ENCODE results near the gene KIF26B. TPM values are rescaled to one million over a fixed set of nuclear protein-coding genes. Genes with fewer than 3 reads are reported as not detected.

The KIF26B gene
- total RNA-seq, 2 experiments from 2014 or later = not detected

GRCh38 chr1:245285168-245285567, 130.4 kb downstream of the KIF26B start:
- POLR2A ChIA-PET = interaction anchor here (0.6 kb wide), 2 partner anchors 242 to 594 kb away, joined by 4 to 5 read pairs; no protein-coding TSS in a partner anchor
- Histone ChIP-seq H3K4me3 (ENCODE audit: low read depth, low read length, poor library complexity, severe bottlenecking) (no peak overlapping the region), H3K9me3 (ENCODE audit: low read length) (no peaks in the 10 kb centered on the region), H3K27ac (ENCODE audit: low read depth, low read length, poor library complexity, severe bottlenecking) (no peak overlapping the region), H3K79me2 (ENCODE audit: insufficient read depth, low read depth, low read length) (no peaks in the 10 kb centered on the region), H3K9me2 (ENCODE audit: insufficient read depth, low read length) (no peaks in the 10 kb centered on the region), H3K4me2 (ENCODE audit: low read length) (no peak overlapping the region), H2AFZ (ENCODE audit: low read length) (no peak overlapping the region), H3K36me3 (ENCODE audit: insufficient read depth, low read length) (no peaks in the 10 kb centered on the region), H4K20me1 (ENCODE audit: insufficient read depth, low read length) (no peaks in the 10 kb centered on the region), H3K4me1 (ENCODE audit: insufficient read depth, low read length, poor library complexity, severe bottlenecking) (no peaks in the 10 kb centered on the region)
- CTCF ChIA-PET (ENCODE audit: unreplicated experiment) = no interaction called here
- BruUV-seq (replicated peaks) = no TSS peak
- TF ChIP-seq CTCF (conservative IDR thresholded peaks at IDR 0.05; ENCODE audit: low read length) (no peak), EZH2phosphoT487 (IDR thresholded peaks at IDR 0.05; ENCODE audit: borderline replicate concordance, low read depth, low read length) (no peak)
- intact Hi-C loops (cut with micrococcal nuclease; ENCODE audit: unreplicated experiment) = no loop called here
- no peak for DNase-seq (ENCODE audit: low spot score)

- no peaks in the 10 kb centered on the region for H3K9me3 ChIP-seq (ENCODE audit: low read length)
- H4K20me1 ChIP-seq (ENCODE audit: insufficient read depth, low read length) = no peaks in the 10 kb centered on the region
- H3K27ac ChIP-seq (ENCODE audit: low read depth, low read length, poor library complexity, severe bottlenecking) = no peak overlapping the region
- no peak overlapping the region for H2AFZ ChIP-seq (ENCODE audit: low read length)
- H3K79me2 ChIP-seq (ENCODE audit: insufficient read depth, low read depth, low read length) = no peaks in the 10 kb centered on the region
- BruUV-seq (replicated peaks) = no TSS peak
- H3K4me1 ChIP-seq (ENCODE audit: insufficient read depth, low read length, poor library complexity, severe bottlenecking) = no peaks in the 10 kb centered on the region
- no peak for DNase-seq (ENCODE audit: low spot score)
- no peaks in the 10 kb centered on the region for H3K36me3 ChIP-seq (ENCODE audit: insufficient read depth, low read length)
- ChIA-PET POLR2A (interaction anchor here (0.9 kb wide), 1 partner anchor 178 kb away, joined by 3 read pairs; no protein-coding TSS in a partner anchor), CTCF (ENCODE audit: unreplicated experiment) (no interaction called here)
- intact Hi-C loops (cut with micrococcal nuclease; ENCODE audit: unreplicated experiment) = no loop called here
- no peak overlapping the region for H3K4me3 ChIP-seq (ENCODE audit: low read depth, low read length, poor library complexity, severe bottlenecking)
- H3K4me2 ChIP-seq (ENCODE audit: low read length) = no peak overlapping the region
- no peaks in the 10 kb centered on the region for H3K9me2 ChIP-seq (ENCODE audit: insufficient read depth, low read length)
- TF ChIP-seq CTCF (conservative IDR thresholded peaks at IDR 0.05; ENCODE audit: low read length) (no peak), EZH2phosphoT487 (IDR thresholded peaks at IDR 0.05; ENCODE audit: borderline replicate concordance, low read depth, low read length) (no peak)
Observed at GRCh38 chr1:245288796-245289195, 134.0 kb downstream of the KIF26B start.

- H3K4me3 ChIP-seq (ENCODE audit: low read depth, low read length, poor library complexity, severe bottlenecking) = no peak overlapping the region
- CTCF ChIA-PET (ENCODE audit: unreplicated experiment) = no interaction called here
Observed at GRCh38 chr1:245290836-245291235, 136.1 kb downstream of the KIF26B start.

More at GRCh38 chr1:245290836-245291235, 136.1 kb downstream of the KIF26B start:
- Histone ChIP-seq H3K9me3 (ENCODE audit: low read length) (no peaks in the 10 kb centered on the region), H3K27ac (ENCODE audit: low read depth, low read length, poor library complexity, severe bottlenecking) (no peak overlapping the region), H3K4me1 (ENCODE audit: insufficient read depth, low read length, poor library complexity, severe bottlenecking) (no peaks in the 10 kb centered on the region), H3K9me2 (ENCODE audit: insufficient read depth, low read length) (no peaks in the 10 kb centered on the region), H2AFZ (ENCODE audit: low read length) (no peak overlapping the region), H3K79me2 (ENCODE audit: insufficient read depth, low read depth, low read length) (no peaks in the 10 kb centered on the region), H3K4me2 (ENCODE audit: low read length) (no peak overlapping the region), H4K20me1 (ENCODE audit: insufficient read depth, low read length) (no peaks in the 10 kb centered on the region), H3K36me3 (ENCODE audit: insufficient read depth, low read length) (no peaks in the 10 kb centered on the region)
- intact Hi-C loops (cut with micrococcal nuclease; ENCODE audit: unreplicated experiment) = no loop called here
- POLR2A ChIA-PET = no interaction called here
- no peak for DNase-seq (ENCODE audit: low spot score)
- BruUV-seq (replicated peaks) = no TSS peak
- TF ChIP-seq EZH2phosphoT487 (IDR thresholded peaks at IDR 0.05; ENCODE audit: borderline replicate concordance, low read depth, low read length) (no peak), CTCF (conservative IDR thresholded peaks at IDR 0.05; ENCODE audit: low read length) (no peak)

Data from OCI-LY7 (cell line).